Activated T-cell treated with anti-CD3 and anti-CD28 coated beads for 48 hours (primary cell): Measurements from ENCODE around the gene ESR2.
A peak's percentile ranks its signal among the peaks of the same experiment; 100 is the strongest.
"Not testable (repeated sequence)": the region's sequence is repeated elsewhere in the genome, so short reads cannot be mapped to it uniquely, and the experiment has no call there.

Experiments
- DNase-seq: peaks from one replicate; pipeline ENCODE4 v3.0.0-alpha.2; 2020; ENCODE audit warnings: low read depth

ESR2 gene

DNA sequence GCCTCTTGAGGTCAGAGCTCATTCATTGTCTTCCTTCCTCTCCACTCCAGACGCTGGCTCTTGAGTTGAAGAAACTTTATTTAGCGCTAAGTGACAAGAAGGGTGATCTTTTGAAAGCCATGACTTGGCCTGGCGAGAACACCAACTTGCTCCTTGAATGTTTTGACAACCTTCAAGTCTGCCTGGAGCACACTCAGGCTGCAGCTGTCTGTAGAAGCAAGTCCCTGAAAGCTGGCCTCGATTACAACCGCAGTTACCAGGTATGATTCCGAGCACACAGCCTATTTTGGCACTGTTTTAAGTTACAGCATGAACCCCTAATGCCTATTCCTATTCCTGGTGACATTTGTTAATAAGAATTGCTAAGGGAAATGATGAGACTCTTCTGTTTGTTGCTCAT, 167.6 kb downstream of the ESR2 start:
- DNase-seq: no peak

DNA sequence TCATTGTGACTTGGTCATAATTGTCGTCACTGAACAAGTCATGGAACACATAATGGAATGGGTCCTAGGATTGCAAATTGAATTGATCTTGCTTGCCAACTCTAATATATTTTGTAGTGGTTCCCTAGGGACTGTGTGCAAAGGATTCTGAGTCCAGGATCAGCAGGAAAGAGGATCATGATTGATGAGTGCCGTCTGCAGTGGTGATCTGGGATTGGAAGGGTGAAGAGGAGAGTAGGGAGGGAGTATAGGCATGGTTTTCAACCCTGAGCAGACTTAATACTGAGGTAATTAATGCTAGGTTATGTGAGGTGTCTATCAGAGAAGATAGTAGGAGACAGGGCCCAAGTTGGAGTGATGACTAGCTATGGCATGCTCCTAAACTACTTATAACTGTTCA, 168.9 kb downstream of the ESR2 start:
- no peak for DNase-seq

DNA sequence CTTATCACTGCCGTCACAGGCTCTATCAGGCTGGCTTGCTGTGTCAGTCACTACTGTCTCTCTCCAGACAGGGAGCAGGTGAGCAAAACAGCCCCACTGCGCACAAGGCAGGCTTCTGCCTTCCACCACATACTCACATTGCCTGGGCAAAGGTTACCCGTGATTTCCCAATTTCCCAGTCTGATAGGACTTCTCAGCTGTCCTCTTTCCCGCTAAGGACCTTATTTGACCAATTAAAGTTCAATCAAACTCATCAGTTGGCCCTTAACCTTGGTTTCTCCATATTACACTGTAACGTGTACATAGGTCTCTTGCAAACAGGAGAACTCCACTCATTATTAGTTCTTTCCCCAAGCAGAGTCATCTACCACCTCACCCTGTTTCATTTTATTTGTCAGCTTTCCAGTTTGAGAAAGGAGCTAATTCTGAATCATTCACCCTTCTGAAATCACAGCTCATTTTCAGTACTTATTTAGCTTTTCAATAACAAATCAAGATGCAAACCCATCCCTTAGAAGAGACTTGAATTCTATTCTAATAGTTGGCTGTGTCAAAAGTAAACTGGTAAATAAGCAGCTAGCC, 170.8 kb downstream of the ESR2 start:
- DNase-seq: no peak

DNA sequence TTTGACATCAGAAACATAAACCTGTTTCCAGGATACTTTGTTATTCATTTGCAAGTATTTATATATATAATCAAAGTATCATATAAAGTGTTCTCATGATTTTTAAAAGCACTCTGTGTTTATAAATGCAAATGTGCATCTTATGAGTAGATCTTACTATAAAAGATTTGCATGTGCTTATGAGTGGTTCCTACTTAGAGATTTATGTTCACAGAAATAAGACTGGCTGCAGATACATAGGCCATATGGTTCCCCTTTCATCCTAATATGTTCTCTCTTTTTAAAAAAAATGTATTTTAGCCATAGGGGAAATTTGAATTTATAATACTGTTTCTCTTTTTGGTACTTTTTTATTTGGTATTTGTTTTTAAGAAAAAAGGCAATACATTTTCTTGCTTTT, 174.2 kb downstream of the ESR2 start:
- no peak for DNase-seq

DNA sequence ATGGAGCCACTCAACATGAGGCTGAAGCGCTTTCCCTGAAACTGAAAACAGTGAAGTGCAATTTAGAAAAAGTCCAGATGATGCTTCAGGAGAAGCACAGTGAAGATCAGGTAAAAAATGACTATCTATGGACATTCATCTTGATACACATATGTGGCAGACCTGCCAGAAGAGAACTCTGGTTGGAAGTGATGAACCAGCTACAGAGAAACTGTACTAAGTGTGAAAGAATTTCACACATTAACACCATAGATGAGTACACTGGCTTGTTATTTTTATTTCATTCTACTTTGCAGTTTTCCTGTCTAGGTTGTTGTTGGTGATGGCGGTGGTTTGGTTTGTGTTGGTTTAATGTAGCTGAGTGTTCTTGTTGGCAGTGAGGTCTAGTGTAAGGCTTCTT, 174.7 kb downstream of the ESR2 start:
- DNase-seq: no peak

DNA sequence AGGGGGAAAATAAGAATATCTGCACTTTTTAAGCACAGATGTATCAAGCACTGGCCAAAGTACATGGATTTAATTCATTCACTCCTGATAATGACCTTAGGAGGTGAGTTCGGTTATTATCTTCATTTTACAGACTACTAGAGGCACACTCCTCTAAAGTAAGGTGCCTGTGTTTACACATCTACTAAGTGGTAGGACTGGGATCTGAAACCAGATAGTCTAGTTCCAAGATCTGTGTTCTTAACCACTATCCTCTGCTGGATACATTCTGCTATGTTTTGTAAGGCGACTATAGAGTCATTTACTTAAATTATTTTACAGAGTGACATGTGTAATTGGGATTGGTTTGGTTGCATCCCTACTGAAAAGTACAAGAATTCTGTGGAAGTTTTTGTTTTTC, 175.3 kb downstream of the ESR2 start:
- DNase-seq: no peak

DNA sequence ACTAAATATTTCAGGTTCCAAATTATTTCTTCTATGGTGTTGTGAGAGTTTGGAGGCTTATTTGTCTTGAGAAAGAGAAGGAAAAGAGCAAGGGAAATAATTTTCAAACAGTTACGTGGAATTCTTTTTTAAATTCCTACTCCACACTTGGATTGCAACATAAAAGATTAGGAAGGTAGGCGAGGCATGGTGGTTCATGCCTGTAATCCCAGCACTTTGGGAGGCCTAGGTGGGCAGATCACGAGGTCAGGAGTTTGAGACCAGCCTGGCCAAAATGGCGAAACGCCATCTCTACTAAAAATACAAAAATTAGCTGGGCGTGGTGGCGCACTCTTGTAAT, 175.8 kb downstream of the ESR2 start:
- DNase-seq: not testable (repeated sequence)

DNA sequence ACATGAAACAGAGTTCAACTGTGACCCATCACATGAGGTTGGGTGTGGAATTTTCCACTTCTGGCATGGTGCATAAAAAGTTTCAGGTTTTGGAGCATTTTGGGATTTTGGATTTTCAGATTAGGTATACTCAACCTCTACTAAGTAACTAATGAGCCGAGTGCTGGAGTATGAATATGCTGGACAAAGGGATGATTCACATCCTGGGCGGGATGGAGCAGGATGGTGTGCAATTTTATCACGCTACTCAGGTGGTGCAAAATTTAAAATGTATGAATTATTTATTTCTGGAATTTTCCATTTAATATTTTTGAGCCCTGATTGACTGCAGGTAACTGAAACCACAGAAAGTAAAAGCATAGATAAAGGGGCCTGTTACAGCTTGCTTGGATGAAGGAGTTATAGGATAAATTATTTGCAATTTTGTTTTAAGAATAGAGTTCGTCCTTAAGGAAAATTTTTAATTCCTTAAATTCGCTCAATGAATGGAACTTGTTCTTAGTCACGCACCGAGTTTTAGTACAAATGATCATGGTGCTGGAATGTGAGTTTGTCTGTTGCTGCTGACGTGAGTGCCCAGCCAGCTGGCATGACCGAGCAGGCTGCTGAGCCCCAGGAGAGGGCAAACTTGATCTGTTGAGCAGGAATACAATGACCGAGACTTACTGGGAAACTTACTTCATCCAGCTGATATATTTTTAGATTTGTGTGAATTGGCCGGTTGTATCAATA, 176.3 kb downstream of the ESR2 start:
- no peak for DNase-seq

DNA sequence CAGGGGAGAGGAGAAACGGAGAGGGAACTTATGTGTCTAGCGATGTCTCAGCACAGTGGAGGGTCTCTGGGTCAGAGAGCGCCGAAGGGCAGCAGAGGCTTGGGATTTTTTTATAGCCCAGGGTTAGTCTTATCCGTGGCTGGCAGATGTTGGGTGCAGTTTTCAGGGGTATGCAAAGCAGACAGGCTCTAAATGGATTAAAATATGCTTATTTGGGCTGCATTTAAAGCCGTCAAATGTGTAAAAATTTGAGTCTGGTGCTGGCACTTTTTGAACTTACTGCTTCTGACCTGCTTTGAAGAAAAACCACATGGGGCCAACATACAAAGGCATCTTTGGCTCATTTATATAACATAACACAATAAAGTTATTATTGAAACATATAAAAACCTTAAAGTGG, 178.8 kb downstream of the ESR2 start:
- no peak for DNase-seq

DNA sequence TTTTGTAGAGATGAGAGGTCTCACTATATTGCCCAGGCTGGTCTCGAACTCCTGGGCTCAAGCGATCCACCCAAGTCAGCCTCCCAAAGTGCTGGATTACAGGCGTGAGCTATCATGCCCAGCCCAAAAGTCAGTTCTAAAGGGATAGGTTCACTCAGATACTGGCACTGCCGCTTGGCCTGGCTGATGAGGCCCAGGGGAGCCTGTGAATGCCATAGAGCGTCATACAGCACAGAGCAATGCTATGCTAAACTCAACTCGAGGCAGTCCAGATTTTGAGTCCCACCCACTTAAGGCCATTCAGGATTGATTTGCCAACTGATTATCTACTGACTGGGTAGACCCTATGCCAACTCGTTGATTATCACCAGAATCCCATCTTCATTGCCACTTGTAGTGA, 179.4 kb downstream of the ESR2 start:
- no peak for DNase-seq

DNA sequence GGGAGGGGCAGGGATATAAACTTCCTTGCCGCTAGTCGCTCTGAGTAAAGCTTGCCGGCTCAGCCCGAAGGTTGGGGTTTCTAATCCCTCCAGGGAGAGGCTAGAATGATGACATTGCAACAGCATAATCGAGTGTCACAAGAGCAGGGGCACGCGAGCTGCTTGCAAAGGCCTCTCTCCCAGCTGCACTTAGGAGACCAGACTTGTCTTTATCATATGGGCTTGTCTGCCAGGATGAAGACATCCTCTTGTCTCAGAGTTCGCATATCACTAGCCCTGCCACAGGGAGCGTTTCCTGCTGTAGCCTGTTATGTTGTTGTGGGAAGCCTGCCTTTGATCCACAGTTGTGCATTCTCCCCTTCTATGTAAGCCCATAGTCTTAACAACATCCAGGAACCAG, 180.0 kb downstream of the ESR2 start:
- no peak for DNase-seq

DNA sequence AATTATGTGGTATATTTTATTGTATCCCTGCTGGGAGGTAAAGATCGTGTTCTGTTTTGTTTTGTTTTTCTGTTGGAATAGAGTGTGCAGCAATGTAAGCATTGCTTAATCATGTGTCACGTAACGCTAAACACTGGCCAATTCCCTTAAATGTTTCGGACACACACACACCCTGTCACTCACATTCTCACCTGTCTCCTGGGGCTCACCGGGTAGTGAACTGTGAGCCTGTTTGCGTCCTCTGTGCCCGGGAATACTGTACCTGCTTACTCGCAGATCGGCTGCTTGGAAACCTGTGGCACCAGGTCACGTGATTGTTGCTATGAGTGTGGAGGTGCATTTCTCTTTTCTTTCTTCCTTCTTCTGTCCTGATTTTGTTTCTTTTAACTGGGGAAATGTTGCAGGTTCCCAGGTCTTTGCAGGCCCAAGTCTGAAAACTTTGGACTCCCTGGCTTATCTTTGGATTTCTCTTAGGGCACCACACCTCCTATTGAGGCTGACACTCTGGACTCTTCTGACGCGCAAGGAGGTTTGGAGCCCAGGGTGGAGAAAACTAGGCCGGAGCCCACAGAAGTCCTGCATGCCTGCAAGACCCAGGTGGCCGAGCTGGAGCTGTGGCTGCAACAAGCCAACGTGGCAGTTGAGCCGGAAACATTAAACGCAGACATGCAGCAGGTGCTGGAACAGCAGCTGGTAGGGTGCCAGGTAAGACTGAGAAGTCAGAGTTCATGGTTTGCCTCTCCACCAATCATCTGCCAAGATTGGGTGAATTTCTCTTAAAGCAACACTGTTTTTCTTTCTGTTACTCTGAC, 181.1 kb downstream of the ESR2 start:
- no peak for DNase-seq

DNA sequence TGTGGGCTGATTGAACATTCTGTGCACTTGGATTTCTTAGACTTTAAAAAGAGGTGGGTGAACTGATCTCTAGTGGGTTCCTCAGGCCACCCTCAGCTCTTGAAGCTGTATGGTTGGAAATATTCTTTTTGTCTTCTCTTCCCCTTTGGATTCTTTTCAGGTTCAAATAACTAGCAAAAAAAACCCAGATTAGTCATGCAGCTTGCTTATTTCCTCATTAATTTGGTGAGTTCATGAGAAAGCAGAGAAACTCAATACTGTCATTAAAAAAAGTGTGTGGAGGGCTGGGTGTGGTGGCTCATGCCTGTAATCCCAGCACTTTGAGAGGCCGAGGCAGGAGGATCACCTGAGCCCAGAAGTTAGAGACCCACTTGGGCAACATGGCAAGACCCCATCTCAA, 183.4 kb downstream of the ESR2 start:
- DNase-seq: no peak

DNA sequence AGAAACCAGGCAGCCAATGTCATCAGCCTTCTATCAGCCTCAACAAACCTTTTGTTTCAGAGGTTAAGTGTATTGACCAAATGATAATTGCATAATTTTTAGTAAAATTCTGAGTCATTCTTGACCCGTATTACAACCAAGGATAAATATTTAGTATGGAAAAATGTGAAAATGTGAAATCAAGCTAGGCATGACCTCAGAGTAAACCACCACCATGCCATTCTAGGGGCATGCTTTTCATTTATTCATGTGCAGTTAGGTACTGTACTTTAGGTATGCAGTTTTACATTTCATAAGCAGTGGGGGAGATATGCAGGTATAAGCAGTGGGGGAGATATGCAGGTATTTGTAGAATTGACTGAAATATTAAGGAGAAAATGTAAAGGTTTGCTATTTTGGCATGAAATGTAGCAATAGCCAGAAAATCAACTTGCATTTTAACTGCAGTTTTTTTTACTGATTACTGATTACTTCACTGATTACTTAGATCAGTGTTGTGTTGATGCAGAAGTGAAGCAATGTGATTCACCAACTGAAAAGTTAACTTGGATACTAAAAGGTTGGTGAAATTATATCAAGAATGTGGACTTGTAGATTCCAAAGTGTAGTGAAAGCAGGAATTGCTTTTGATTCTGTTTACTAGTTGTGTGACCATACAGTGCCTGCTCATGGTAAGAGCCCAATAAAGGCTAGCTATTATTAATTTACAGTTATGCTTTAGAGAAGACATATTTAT, 184.2 kb downstream of the ESR2 start:
- DNase-seq: no peak

DNA sequence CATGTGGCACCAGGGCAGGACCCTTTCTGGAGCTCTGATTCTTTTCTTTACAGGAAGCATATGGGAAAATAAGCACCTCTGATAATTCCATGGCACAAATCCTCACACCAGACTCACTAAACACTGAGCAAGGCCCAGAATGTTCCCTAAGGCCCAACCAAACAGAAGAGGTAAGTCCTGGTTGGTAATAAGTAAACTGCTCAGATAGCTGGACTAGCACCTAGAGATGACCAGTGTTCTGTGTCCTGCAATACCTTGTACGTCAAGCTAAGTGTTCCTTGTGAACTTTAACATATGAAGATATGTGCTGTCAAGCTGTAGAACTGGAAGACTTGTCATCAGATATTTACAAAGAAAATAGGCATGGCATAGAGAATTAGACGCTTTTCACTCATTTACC, 186.7 kb downstream of the ESR2 start:
- no peak for DNase-seq

DNA sequence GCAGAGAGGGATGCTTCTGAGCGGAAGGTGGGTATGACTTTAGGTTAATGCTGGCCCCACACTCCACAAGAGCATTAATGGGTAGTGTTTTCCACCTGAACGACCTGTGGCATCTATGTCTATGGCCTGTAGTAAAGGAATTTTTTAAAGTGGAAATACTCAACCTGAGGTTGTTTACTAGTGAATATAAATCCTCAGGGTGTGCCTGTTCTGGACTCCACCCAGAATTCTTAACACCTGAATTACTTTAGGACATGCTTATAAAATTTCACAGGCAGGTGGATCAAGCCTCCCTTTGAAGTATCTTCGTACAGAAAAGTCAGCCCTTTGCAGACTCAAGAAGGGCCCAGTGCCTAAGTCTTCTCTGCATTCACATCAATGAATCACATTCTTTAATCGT, 196.1 kb downstream of the ESR2 start:
- DNase-seq: no peak

DNA sequence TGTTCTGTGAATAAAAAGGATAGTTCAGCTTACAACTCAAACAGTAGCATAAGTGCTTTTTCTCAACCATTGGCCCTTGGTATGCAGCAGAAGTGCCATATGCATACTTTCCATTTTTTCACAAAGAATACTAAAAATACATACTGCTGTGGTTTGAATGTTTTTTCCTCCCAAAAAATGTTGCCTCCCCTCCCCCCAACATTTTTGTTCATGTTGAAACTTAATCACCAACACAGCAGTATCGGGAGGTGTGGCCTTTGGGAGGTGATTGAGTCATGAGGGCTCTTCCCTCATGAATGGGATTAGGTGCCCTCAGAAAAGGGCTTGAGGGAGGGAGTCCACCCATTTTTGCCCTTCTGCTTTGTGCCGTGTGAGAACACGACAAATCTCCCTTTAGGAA, 198.6 kb downstream of the ESR2 start:
- DNase-seq: peak; percentile 3

DNA sequence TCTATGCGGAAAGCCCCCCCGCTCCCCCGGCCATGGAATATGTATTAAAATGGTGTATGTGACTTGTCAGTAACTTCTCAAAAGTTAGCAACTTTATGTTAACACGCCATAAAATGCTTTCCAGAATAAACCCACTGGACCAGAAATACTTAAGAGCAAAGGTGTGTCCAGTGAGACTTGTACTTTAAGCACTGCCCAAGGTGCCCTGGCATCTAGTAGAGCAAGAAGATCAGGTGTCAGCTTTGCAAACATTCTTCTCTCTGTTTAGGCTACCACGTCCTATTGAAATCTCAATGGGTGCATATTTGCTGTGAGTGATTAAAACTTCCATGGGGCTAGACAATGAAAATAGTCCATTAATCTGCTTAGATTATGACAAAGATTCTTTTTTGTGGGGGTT, 201.2 kb downstream of the ESR2 start:
- no peak for DNase-seq

DNA sequence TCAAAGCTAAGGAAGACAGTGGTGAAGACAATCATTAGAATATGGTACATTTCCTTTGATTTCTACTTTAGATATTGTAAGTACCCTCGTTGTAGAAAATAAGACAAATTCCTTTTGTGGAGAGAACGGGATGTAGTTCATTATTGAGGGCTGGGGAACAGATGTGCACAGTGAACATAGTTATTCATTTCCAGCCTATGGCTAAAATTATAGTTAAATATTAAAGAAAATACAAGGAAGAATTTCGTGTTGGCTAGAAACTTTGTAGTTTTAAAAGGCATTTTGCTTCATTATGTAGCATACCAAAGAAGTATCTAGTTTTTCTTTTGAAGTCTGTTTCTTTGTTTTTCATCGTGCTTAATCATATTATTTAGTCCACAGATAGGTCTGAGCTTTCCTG, 201.8 kb downstream of the ESR2 start:
- DNase-seq: no peak

DNA sequence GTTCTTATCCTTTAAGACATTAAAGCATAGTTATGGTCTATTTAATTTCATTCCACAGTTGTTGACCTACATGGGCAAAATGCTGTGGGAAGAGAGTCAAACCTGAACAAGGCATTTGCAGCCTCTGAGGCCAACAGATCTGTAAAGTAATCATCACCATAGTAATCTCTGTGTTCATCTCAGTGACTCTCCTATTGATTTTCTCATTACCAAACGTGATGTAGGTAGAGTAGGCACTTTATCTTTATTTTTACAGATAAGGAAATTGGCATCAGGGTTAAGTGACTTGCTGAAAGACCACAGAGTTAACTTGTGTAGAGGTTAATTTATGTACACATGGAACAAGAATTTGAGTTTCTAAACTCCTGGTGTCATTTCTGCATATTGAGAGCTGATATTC, 203.0 kb downstream of the ESR2 start:
- no peak for DNase-seq

DNA sequence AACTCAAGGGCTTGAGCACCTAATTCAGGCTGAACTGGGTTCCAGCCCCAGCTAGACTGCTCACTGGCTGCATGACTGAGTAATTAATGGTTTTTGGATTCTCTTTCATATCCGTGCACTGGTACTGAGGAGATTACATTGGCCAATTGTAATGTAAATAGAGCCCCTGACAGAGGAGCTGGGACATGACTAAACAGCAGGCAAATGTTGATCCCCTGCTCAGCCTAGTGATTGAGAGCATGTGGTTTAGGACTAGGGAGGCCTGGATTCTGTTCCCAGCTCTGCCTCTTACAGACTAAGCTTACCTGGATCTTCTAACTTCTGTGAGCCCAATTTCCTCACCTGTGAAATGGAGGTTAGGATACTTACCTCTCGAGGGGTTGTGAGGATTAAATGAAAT, 204.3 kb downstream of the ESR2 start:
- DNase-seq: no peak

DNA sequence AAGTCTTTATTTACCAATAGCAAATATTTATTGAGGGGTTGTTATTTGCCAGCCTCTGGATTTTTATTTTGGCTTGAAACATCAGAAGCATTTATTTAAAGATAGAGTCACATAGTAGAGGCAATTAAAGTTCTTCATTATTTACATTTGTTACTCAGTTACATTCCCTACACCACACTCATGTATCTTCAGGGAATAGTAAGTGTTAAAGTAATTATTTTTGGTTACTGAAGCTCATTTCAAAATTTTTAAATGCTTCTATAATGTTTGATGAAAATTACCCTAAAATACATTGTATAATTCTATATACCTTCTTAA, 205.6 kb downstream of the ESR2 start:
- DNase-seq: no peak

DNA sequence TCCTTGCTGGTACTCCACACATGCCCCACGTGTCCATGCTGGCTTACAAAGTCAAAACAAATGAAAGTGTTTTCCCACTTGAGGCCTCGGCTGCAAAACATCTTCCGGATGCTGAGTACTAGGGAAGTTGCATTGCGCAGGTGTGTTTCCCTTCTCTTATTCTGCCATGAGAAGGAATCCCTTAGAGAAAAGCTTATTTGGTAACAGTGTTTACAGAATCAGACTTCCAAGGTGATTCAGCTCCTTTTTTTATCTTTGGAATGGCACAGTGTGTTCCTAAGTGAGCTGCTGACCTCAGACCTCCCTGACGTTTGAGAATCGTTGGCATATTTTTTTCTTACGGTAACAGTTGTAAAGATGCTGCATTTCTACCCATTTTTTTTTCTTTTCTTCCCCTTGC, 211.3 kb downstream of the ESR2 start:
- no peak for DNase-seq
